Sigmoid colon (tissue), 3 donors: Measurements from ENCODE around the gene FCAMR.

Source experiments
- POLR2A ChIP-seq, 2 donors: fragments of 450-650 bp; IDR thresholded peaks; one replicate each; pipeline ENCODE4 v1.6.1; 2016; ENCODE audit warnings: antibody characterized with exemption in 2 of 2, mild to moderate bottlenecking in 2 of 2, moderate library complexity in 2 of 2
- TF ChIP-seq, protein P1 (sequence below), 4 experiments: fragments of 450-650 bp in 3 of 4; fragments of 200-600 bp in 1 of 4; IDR thresholded peaks; one replicate each; pipeline ENCODE4 v1.5.1; 2016 to 2019; ENCODE audit warnings: antibody characterized with exemption in 4 of 4, mild to moderate bottlenecking in 3 of 4, moderate library complexity in 2 of 4

DNA sequence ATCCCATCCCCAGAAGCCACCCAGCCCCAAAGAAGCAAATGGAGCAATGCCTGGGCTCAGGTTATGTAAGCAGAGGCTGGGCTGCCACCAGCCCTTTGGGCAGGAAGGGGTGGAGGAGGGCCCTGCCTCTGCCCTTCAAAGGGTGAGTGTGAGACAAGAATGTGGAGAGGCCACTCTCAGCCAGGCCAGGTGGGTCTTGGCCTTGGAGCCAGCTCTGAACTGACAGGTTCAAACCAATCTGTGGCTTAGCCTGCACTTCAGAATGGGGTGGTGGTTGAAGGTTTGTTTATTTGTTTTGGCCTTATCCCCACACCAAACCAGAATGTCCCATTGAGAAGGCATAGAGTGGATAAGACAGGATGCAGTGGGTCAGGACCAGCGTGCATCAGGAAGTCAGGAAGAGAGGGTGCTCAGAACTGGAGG lies 32.5 kb upstream of the FCAMR start:
- TF ChIP-seq, protein P1, sequence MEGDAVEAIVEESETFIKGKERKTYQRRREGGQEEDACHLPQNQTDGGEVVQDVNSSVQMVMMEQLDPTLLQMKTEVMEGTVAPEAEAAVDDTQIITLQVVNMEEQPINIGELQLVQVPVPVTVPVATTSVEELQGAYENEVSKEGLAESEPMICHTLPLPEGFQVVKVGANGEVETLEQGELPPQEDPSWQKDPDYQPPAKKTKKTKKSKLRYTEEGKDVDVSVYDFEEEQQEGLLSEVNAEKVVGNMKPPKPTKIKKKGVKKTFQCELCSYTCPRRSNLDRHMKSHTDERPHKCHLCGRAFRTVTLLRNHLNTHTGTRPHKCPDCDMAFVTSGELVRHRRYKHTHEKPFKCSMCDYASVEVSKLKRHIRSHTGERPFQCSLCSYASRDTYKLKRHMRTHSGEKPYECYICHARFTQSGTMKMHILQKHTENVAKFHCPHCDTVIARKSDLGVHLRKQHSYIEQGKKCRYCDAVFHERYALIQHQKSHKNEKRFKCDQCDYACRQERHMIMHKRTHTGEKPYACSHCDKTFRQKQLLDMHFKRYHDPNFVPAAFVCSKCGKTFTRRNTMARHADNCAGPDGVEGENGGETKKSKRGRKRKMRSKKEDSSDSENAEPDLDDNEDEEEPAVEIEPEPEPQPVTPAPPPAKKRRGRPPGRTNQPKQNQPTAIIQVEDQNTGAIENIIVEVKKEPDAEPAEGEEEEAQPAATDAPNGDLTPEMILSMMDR (IDR thresholded peaks at IDR 0.05): no peak
- TF ChIP-seq POLR2A (IDR thresholded peaks at IDR 0.05): no peak
